ENCODE data around the gene RAPGEF6.

GRCh38 chr5:131682175-131682574 is 47.1 kb upstream of the RAPGEF6 start:
- TF ChIP-seq CTCF (optimal IDR thresholded peaks at IDR 0.05 in 1 of 3, IDR thresholded peaks at IDR 0.05 in 1 of 3, conservative IDR thresholded peaks at IDR 0.05 in 1 of 3; ENCODE audit: extremely low read depth in 1 of 3, insufficient read depth in 2 of 3, low read length in 3 of 3) (no peak), EZH2 (IDR thresholded peaks at IDR 0.05; ENCODE audit: low read length) (no peak)

Data from keratinocyte (primary cell).